H9 (cell line): Measurements from ENCODE around the gene DAGLB. TPM values are rescaled to one million over a fixed set of nuclear protein-coding genes. Genes with fewer than 3 reads are reported as not detected.
"Not testable (repeated sequence)": the region's sequence is repeated elsewhere in the genome, so short reads cannot be mapped to it uniquely, and the experiment has no call there.

Experiments
- DNase-seq: peaks from one replicate; pipeline ENCODE4 v3.0.0-alpha.2; 2017
- H2AFZ ChIP-seq: one replicate; pipeline ENCODE4 v1.6.1; 2013; ENCODE audit warnings: mild to moderate bottlenecking, low read length, control low read depth, moderate library complexity
- H2AK5ac ChIP-seq: 2 replicates; pipeline ENCODE4 v1.6.1; 2013; ENCODE audit warnings: low read length, control low read depth, mixed read lengths; ENCODE audit not compliant: insufficient read length
- H2BK120ac ChIP-seq: one replicate; pipeline ENCODE4 v1.6.1; 2013; ENCODE audit warnings: low read depth, mild to moderate bottlenecking, low read length, control low read depth, inconsistent platforms; ENCODE audit not compliant: poor library complexity, severe bottlenecking
- H2BK12ac ChIP-seq: 2 replicates; pipeline ENCODE4 v1.6.1; 2013; ENCODE audit warnings: low read length, control low read depth, mixed read lengths, low read depth; ENCODE audit not compliant: insufficient read length
- H2BK15ac ChIP-seq: 2 replicates; pipeline ENCODE4 v1.6.1; 2013; ENCODE audit warnings: low read depth, low read length, control low read depth
- H2BK20ac ChIP-seq: one replicate; pipeline ENCODE4 v1.6.1; 2013; ENCODE audit warnings: low read depth, mild to moderate bottlenecking, low read length, control low read depth, inconsistent platforms; ENCODE audit not compliant: poor library complexity, severe bottlenecking
- H2BK5ac ChIP-seq: 2 replicates; pipeline ENCODE4 v1.6.1; 2013; ENCODE audit warnings: low read length, control low read depth, mixed read lengths; ENCODE audit not compliant: insufficient read length
- H3K14ac ChIP-seq: 2 replicates; pipeline ENCODE4 v1.6.1; 2013; ENCODE audit warnings: low read length, control low read depth; ENCODE audit not compliant: insufficient read depth
- H3K18ac ChIP-seq: 2 replicates; pipeline ENCODE4 v1.6.1; 2013; ENCODE audit warnings: low read depth, mild to moderate bottlenecking, mixed read lengths, low read length, control low read depth; ENCODE audit not compliant: insufficient read length
- H3K23ac ChIP-seq: 2 replicates; pipeline ENCODE4 v1.6.1; 2013; ENCODE audit warnings: low read length, control low read depth, mixed read lengths, low read depth; ENCODE audit not compliant: insufficient read length
- H3K23me2 ChIP-seq: 2 replicates; pipeline ENCODE4 v1.6.1; 2013; ENCODE audit warnings: low read depth, mild to moderate bottlenecking, mixed read lengths, low read length, control low read depth; ENCODE audit not compliant: insufficient read length, poor library complexity, severe bottlenecking
- H3K27ac ChIP-seq: 2 replicates; pipeline ENCODE4 v1.5.1; 2013; ENCODE audit warnings: low read length, control low read depth, mixed read lengths, low read depth; ENCODE audit not compliant: insufficient read length
- H3K27me3 ChIP-seq: 2 replicates; pipeline ENCODE4 v1.6.1; 2013; ENCODE audit warnings: low read length, control low read depth, inconsistent platforms; ENCODE audit not compliant: insufficient read depth
- H3K4ac ChIP-seq: 2 replicates; pipeline ENCODE4 v1.6.1; 2013; ENCODE audit warnings: low read depth, mild to moderate bottlenecking, control low read depth, inconsistent platforms, low read length, moderate library complexity
- H3K4me1 ChIP-seq: 2 replicates; pipeline ENCODE4 v1.6.1; 2013; ENCODE audit warnings: low read length, control low read depth, inconsistent platforms; ENCODE audit not compliant: insufficient read depth
- H3K4me2 ChIP-seq: 2 replicates; pipeline ENCODE4 v1.6.1; 2013; ENCODE audit warnings: low read length, control low read depth, mixed read lengths; ENCODE audit not compliant: insufficient read length, insufficient read depth
- H3K56ac ChIP-seq: 2 replicates; pipeline ENCODE4 v1.6.1; 2013; ENCODE audit warnings: low read depth, mild to moderate bottlenecking, mixed read lengths, low read length, control low read depth; ENCODE audit not compliant: insufficient read length
- H3K79me1 ChIP-seq: 2 replicates; pipeline ENCODE4 v1.6.1; 2013; ENCODE audit warnings: low read depth, mild to moderate bottlenecking, moderate library complexity, low read length, control low read depth, inconsistent platforms; ENCODE audit not compliant: insufficient read depth, poor library complexity, severe bottlenecking
- H3K79me2 ChIP-seq: 2 replicates; pipeline ENCODE4 v1.6.1; 2013; ENCODE audit warnings: low read length, control low read depth, inconsistent platforms; ENCODE audit not compliant: insufficient read depth
- H3K9ac ChIP-seq: 2 replicates; pipeline ENCODE4 v1.6.1; 2013; ENCODE audit warnings: low read length, control low read depth, mixed read lengths; ENCODE audit not compliant: insufficient read length; ENCODE audit errors: extremely low read depth
- H3K9me3 ChIP-seq: one replicate; pipeline ENCODE4 v1.6.1; 2013; ENCODE audit warnings: low read depth, low read length, inconsistent platforms; ENCODE audit not compliant: control insufficient read depth
- H3T11ph ChIP-seq: one replicate; pipeline ENCODE4 v1.6.1; 2013; ENCODE audit warnings: mild to moderate bottlenecking, low read length, control low read depth, inconsistent platforms
- H4K20me1 ChIP-seq: one replicate; pipeline ENCODE4 v1.6.1; 2013; ENCODE audit not compliant: control insufficient read depth, insufficient read length, insufficient read depth
- H4K5ac ChIP-seq: 2 replicates; pipeline ENCODE4 v1.6.1; 2013; ENCODE audit warnings: low read depth, mild to moderate bottlenecking, mixed read lengths, low read length, control low read depth; ENCODE audit not compliant: insufficient read length
- H4K8ac ChIP-seq: replicated peaks from 2 replicates; pipeline ENCODE4 v1.6.1; 2013; ENCODE audit warnings: low read length, control low read depth, mixed read lengths, low read depth; ENCODE audit not compliant: insufficient read length
- H4K91ac ChIP-seq: 2 replicates; pipeline ENCODE4 v1.6.1; 2013; ENCODE audit warnings: low read depth, mild to moderate bottlenecking, moderate library complexity, mixed read lengths, low read length, control low read depth; ENCODE audit not compliant: insufficient read length
- H3K27ac Mint-ChIP-seq, 3 experiments: 2 replicates in 2 of 3; 3 replicates in 1 of 3; pipeline ENCODE4 v1.8.0; 2020 to 2021; ENCODE audit warnings: mixed read lengths in 3 of 3, mild to moderate bottlenecking in 1 of 3, moderate library complexity in 1 of 3
- H3K27me3 Mint-ChIP-seq: 2 replicates; pipeline ENCODE4 v1.8.0; 2021; ENCODE audit warnings: low read depth, mild to moderate bottlenecking, moderate library complexity, mixed read lengths
- H3K36me3 Mint-ChIP-seq, 3 experiments: 2 replicates in 2 of 3; 3 replicates in 1 of 3; pipeline ENCODE4 v1.8.0; 2020 to 2021; ENCODE audit warnings: low read depth in 3 of 3, mixed read lengths in 3 of 3; ENCODE audit not compliant: insufficient read depth in 1 of 3
- H3K4me1 Mint-ChIP-seq, 2 experiments: 2 replicates each; pipeline ENCODE4 v1.8.0; 2020; ENCODE audit warnings: mixed read lengths in 2 of 2
- H3K4me3 Mint-ChIP-seq, 2 experiments: 2 replicates in 1 of 2; 3 replicates in 1 of 2; pipeline ENCODE4 v1.8.0; 2020 to 2021; ENCODE audit warnings: mild to moderate bottlenecking in 2 of 2, mixed read lengths in 2 of 2, moderate library complexity in 1 of 2
- H3K9me3 Mint-ChIP-seq, 2 experiments: 2 replicates in 1 of 2; 3 replicates in 1 of 2; pipeline ENCODE4 v1.8.0; 2020; ENCODE audit warnings: mild to moderate bottlenecking in 2 of 2, mixed read lengths in 2 of 2, moderate library complexity in 1 of 2
- WGBS: extraction: QIAGEN DNeasy Blood & Tissue Kit; methylation state at CpG from one replicate; pipeline ENCODE4 v1.1.7; 2013; ENCODE audit warnings: missing lambda C conversion rate, low lambda C conversion rate, mixed read lengths; ENCODE audit not compliant: insufficient read length; ENCODE audit errors: extremely low coverage; 5-methylcytosine and 5-hydroxymethylcytosine counted together
- total RNA-seq: library from RNA; stranded (reverse); gene quantifications from 2 replicates; pipeline ENCODE4 v1.2.1, GENCODE V29; 2021
- TF ChIP-seq, protein P1 (sequence below): fragments of 200-600 bp; sonication (generic); conservative IDR thresholded peaks from 3 replicates; pipeline ENCODE4 v1.8.0; 2021; ENCODE audit warnings: antibody characterized with exemption, mild to moderate bottlenecking

Gene DAGLB
- total RNA-seq, 1 experiment from 2014 or later: 46.4 TPM

DNA sequence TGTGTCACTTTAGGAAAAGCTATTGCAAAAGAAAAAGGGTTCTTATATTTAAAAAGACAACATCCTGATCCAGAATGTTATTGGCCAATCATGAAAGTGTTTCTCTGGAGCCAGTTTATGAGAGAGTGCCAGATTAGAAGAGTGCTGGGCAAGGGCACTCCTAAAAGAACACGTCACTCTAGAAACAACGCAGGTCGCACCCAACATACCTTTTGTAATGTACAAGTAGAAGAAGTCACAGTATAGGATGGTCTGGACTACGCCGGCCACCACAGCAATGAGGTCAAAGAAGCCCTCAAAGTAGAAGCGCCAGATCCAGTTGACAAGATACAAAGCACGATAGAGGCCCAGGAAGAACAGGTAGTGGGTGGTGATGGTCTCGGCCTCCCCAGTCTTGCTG lies 18.1 kb upstream of the DAGLB start:
- no peaks in the 10 kb centered on the region for H4K20me1 ChIP-seq
- H2BK5ac ChIP-seq: no peak overlapping the region
- no peaks in the 10 kb centered on the region for H3K79me1 ChIP-seq
- peaks cover 63 to 84% (median 68%) of the 10 kb centered on the region in 3 experiments for H3K36me3 Mint-ChIP-seq
- no peaks in the 10 kb centered on the region for H3K79me2 ChIP-seq
- H3K23ac ChIP-seq: no peak overlapping the region
- H3T11ph ChIP-seq: no peak overlapping the region
- no peak overlapping the region for H3K27ac Mint-ChIP-seq
- no peak overlapping the region for H3K9ac ChIP-seq
- no peak overlapping the region for H2AFZ ChIP-seq
- TF ChIP-seq, protein P1, sequence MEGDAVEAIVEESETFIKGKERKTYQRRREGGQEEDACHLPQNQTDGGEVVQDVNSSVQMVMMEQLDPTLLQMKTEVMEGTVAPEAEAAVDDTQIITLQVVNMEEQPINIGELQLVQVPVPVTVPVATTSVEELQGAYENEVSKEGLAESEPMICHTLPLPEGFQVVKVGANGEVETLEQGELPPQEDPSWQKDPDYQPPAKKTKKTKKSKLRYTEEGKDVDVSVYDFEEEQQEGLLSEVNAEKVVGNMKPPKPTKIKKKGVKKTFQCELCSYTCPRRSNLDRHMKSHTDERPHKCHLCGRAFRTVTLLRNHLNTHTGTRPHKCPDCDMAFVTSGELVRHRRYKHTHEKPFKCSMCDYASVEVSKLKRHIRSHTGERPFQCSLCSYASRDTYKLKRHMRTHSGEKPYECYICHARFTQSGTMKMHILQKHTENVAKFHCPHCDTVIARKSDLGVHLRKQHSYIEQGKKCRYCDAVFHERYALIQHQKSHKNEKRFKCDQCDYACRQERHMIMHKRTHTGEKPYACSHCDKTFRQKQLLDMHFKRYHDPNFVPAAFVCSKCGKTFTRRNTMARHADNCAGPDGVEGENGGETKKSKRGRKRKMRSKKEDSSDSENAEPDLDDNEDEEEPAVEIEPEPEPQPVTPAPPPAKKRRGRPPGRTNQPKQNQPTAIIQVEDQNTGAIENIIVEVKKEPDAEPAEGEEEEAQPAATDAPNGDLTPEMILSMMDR: no peak
- WGBS: no CpG with 5 or more reads among the region's 8 CpGs
- peaks cover 19% of the 10 kb centered on the region for H3K9me3 ChIP-seq
- H3K4me1 Mint-ChIP-seq: no peaks in the 10 kb centered on the region
- peaks cover 24 to 28% of the 10 kb centered on the region in 2 experiments for H3K9me3 Mint-ChIP-seq
- no peak overlapping the region for H3K27ac ChIP-seq
- no peaks in the 10 kb centered on the region for H3K23me2 ChIP-seq
- H3K4me1 ChIP-seq: no peaks in the 10 kb centered on the region
- no peak overlapping the region for H3K56ac ChIP-seq
- H3K27me3 ChIP-seq: no peaks in the 10 kb centered on the region
- H4K8ac ChIP-seq: no peak overlapping the region
- DNase-seq: no peak
- H3K4me2 ChIP-seq: no peak overlapping the region
- H4K5ac ChIP-seq: no peak overlapping the region
- no peak overlapping the region for H2BK15ac ChIP-seq
- no peak overlapping the region for H2BK20ac ChIP-seq
- no peak overlapping the region for H3K4ac ChIP-seq
- H2BK12ac ChIP-seq: no peak overlapping the region
- H2BK120ac ChIP-seq: no peak overlapping the region
- no peak overlapping the region for H4K91ac ChIP-seq
- H2AK5ac ChIP-seq: no peak overlapping the region
- H3K4me3 Mint-ChIP-seq: no peak overlapping the region
- no peaks in the 10 kb centered on the region for H3K27me3 Mint-ChIP-seq
- no peak overlapping the region for H3K18ac ChIP-seq
- H3K14ac ChIP-seq: no peak overlapping the region

- not testable (repeated sequence) for H2AK5ac ChIP-seq, H3K23ac ChIP-seq, H3K27ac ChIP-seq, H4K5ac ChIP-seq, H3K27me3 Mint-ChIP-seq, H2AFZ ChIP-seq, DNase-seq, H4K8ac ChIP-seq, H3K23me2 ChIP-seq, H2BK120ac ChIP-seq, H3K27me3 ChIP-seq, H3K9ac ChIP-seq, H3K4me3 Mint-ChIP-seq, H3K18ac ChIP-seq, H2BK15ac ChIP-seq, H3K4me2 ChIP-seq, H3T11ph ChIP-seq, H3K4me1 ChIP-seq, H3K14ac ChIP-seq, H2BK12ac ChIP-seq, H4K91ac ChIP-seq, H3K4me1 Mint-ChIP-seq, H3K79me2 ChIP-seq, H2BK20ac ChIP-seq, H3K27ac Mint-ChIP-seq, H3K4ac ChIP-seq, H4K20me1 ChIP-seq, H3K79me1 ChIP-seq, H2BK5ac ChIP-seq, H3K56ac ChIP-seq
- Mint-ChIP-seq H3K36me3 (peaks cover 45 to 68% (median 48%) of the 10 kb centered on the region in 3 experiments), H3K9me3 (peaks cover 24 to 28% of the 10 kb centered on the region in 2 experiments)
- peaks cover 19% of the 10 kb centered on the region for H3K9me3 ChIP-seq
- WGBS: no CpG with 5 or more reads among the region's 5 CpGs
These were observed 15.9 kb upstream of the DAGLB start for GRCh38 chr7:6463609-6464008.
